Mucosa of descending colon (tissue), 3 donors: ENCODE results near the gene CTNNA3. TPM values are rescaled to one million over a fixed set of nuclear protein-coding genes. Genes with fewer than 3 reads are reported as not detected.

Experiments
- ATAC-seq: fragments of 200-7000 bp; cut with Tn5 transposase; one replicate; pipeline ENCODE4 v1.9.1; 2020; ENCODE audit warnings: mild to moderate bottlenecking, moderate library complexity
- DNase-seq, 3 donors: peaks; one replicate each; pipeline ENCODE4 v3.0.0-alpha.2; 2020
- H3K36me3 ChIP-seq: fragments of 200-600 bp; one replicate; pipeline ENCODE4 v1.8.0; 2021; ENCODE audit warnings: low read depth, mild to moderate bottlenecking
- H3K4me1 ChIP-seq: fragments of 200-600 bp; one replicate; pipeline ENCODE4 v1.8.0; 2021; ENCODE audit warnings: low read depth, mild to moderate bottlenecking
- H3K4me3 ChIP-seq: fragments of 200-600 bp; one replicate; pipeline ENCODE4 v1.8.0; 2021; ENCODE audit warnings: mild to moderate bottlenecking
- H3K9me3 ChIP-seq: fragments of 200-600 bp; one replicate; pipeline ENCODE4 v1.8.0; 2021; ENCODE audit warnings: mild to moderate bottlenecking
- CTCF ChIP-seq: fragments of 200-600 bp; IDR thresholded peaks from one replicate; pipeline ENCODE4 v1.8.0; 2022; ENCODE audit warnings: antibody characterized with exemption, mild to moderate bottlenecking
- intact Hi-C, 2 donors: fragments of 100-400 bp; cut with DNase I in 1 of 2; cut with micrococcal nuclease in 1 of 2; formaldehyde crosslinking; loops; one replicate each; pipeline versions ENCODE4 v1.11.0 to v1.11.1; 2022; cut with DNase I, micrococcal nuclease
- total RNA-seq, 3 donors: library from RNA; stranded (reverse); fragmentation: NEBNext Ultra II Directional in 2 of 3; extraction: Animal tissue kit (Norgen Biotek cat#: 25700) in 2 of 3; gene quantifications; one replicate each; pipeline versions ENCODE4 v1.2.1 to v1.2.4, GENCODE V29; 2021 to 2023
- donor health status: DM: no; HTN: no; CAD: no; lungs with moderate emphysema.
- donor health status: DM: no; HTN: no; CAD: no.
- donor health status: DM: no; HTN: yes; CAD: no.

CTNNA3 gene
- total RNA-seq, 3 donors from 2014 or later: 0.52 to 7.5 (median 0.70) TPM

DNA sequence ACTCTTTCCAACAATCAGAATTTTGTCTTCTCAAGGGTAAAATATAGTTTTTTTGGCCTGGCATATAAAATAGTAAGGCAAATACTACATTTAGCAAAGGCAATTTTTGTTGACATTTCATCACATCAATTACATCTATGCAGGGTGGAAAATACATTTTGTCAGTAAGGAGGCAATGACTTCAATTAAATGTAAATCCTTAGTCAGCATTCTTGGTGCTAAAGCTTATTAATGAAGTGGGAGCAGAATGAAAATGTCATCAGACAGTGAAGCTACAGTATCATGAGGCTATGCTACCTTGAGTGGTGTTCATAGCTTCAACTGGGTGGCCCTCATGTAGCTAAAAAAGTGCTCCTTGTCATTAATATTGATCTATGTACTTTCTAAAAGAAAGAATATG is 761.3 kb downstream of the CTNNA3 start:
- no peak for TF ChIP-seq CTCF

GRCh38 chr10:66931949-66932343 is 764.0 kb downstream of the CTNNA3 start:
- TF ChIP-seq CTCF: no peak
- no peaks in the 10 kb centered on the region for H3K9me3 ChIP-seq
- no peak for ATAC-seq
- no peaks in the 10 kb centered on the region for H3K4me1 ChIP-seq
- H3K4me3 ChIP-seq: no peak overlapping the region
- DNase-seq: no peak
- H3K36me3 ChIP-seq: no peaks in the 10 kb centered on the region
- intact Hi-C loops: no loop called here

More for the DNA sequence above, 761.3 kb downstream of the CTNNA3 start:
- no peaks in the 10 kb centered on the region for H3K9me3 ChIP-seq
- intact Hi-C loops: no loop called here
- no peaks in the 10 kb centered on the region for H3K36me3 ChIP-seq
- H3K4me1 ChIP-seq: no peaks in the 10 kb centered on the region
- DNase-seq (no peak), ATAC-seq (no peak)
- H3K4me3 ChIP-seq: no peak overlapping the region

- no peak overlapping the region for H3K4me3 ChIP-seq
- H3K9me3 ChIP-seq: no peaks in the 10 kb centered on the region
- DNase-seq: peak in 1 of 3 donors; percentile 17
- H3K4me1 ChIP-seq: no peaks in the 10 kb centered on the region
- TF ChIP-seq CTCF: peak; percentile 47
- peak; percentile 53 for ATAC-seq
- H3K36me3 ChIP-seq: no peaks in the 10 kb centered on the region
- intact Hi-C loops: no loop called here
Measured at GRCh38 chr10:66931340-66931948, 764.6 kb downstream of the CTNNA3 start.

GRCh38 chr10:66929375-66929774 is 766.6 kb downstream of the CTNNA3 start:
- no peak overlapping the region for H3K4me3 ChIP-seq
- no peak for ATAC-seq
- no peak for DNase-seq
- no peak for TF ChIP-seq CTCF
- H3K4me1 ChIP-seq: peaks cover 4% of the 10 kb centered on the region
- H3K36me3 ChIP-seq: no peaks in the 10 kb centered on the region
- H3K9me3 ChIP-seq: no peaks in the 10 kb centered on the region
- intact Hi-C loops: no loop called here

- no peaks in the 10 kb centered on the region for H3K9me3 ChIP-seq
- no peak for TF ChIP-seq CTCF
- no peaks in the 10 kb centered on the region for H3K36me3 ChIP-seq
- intact Hi-C loops: no loop called here
- H3K4me1 ChIP-seq: peaks cover 4% of the 10 kb centered on the region
- no peak for DNase-seq
- no peak for ATAC-seq
- H3K4me3 ChIP-seq: no peak overlapping the region
Measured at GRCh38 chr10:66928776-66929175, 767.2 kb downstream of the CTNNA3 start.
